ENCODE data around the gene CIRBP.

CIRBP gene

GRCh38 chr19:1258707-1259205 is 10.4 kb upstream of the CIRBP start:
- no peaks in the 10 kb centered on the region for H3K79me2 ChIP-seq (ENCODE audit: insufficient read depth, low read depth)
- peak overlapping the region; percentile 86 for H3K4me2 ChIP-seq
- H2AFZ ChIP-seq (ENCODE audit: low read depth) = peak overlapping the region; percentile 39; the same call in 1 of the 2 replicates
- H3K27ac ChIP-seq = peak overlapping the region; percentile 74
- H3K9ac ChIP-seq = peak overlapping the region; percentile 62; the same call in 1 of the 2 replicates
- H3K4me3 ChIP-seq (IDR thresholded peaks at IDR 0.05; ENCODE audit: insufficient read depth, low read depth, low read length) = no peak overlapping the region
- no peaks in the 10 kb centered on the region; the same call in 1 of the 2 replicates for H3K36me3 ChIP-seq (ENCODE audit: insufficient read depth)
- no peaks in the 10 kb centered on the region for H3K27me3 ChIP-seq (ENCODE audit: insufficient read depth, low read depth)
- no peaks in the 10 kb centered on the region for H4K20me1 ChIP-seq (ENCODE audit: insufficient read depth)
- TF ChIP-seq CTCF (conservative IDR thresholded peaks at IDR 0.05; ENCODE audit: low read depth, low read length) = no peak; the same call in 1 of the 2 replicates
- H3K4me1 ChIP-seq (ENCODE audit: low read depth, poor library complexity, severe bottlenecking) = peaks cover 29% of the 10 kb centered on the region

- Histone ChIP-seq H4K20me1 (ENCODE audit: insufficient read depth) (no peaks in the 10 kb centered on the region), H3K4me1 (ENCODE audit: low read depth, poor library complexity, severe bottlenecking) (peaks cover 29% of the 10 kb centered on the region), H3K79me2 (ENCODE audit: insufficient read depth, low read depth) (no peaks in the 10 kb centered on the region), H2AFZ (ENCODE audit: low read depth) (peak overlapping the region; percentile 39; the same call in 1 of the 2 replicates), H3K4me2 (peak overlapping the region; percentile 86), H3K27me3 (ENCODE audit: insufficient read depth, low read depth) (no peaks in the 10 kb centered on the region), H3K27ac (peak overlapping the region; percentile 74), H3K36me3 (ENCODE audit: insufficient read depth) (no peaks in the 10 kb centered on the region; the same call in 1 of the 2 replicates), H3K9ac (peak overlapping the region; percentile 62; the same call in 1 of the 2 replicates), H3K4me3 (IDR thresholded peaks at IDR 0.05; ENCODE audit: insufficient read depth, low read depth, low read length) (no peak overlapping the region)
- no peak for TF ChIP-seq CTCF (conservative IDR thresholded peaks at IDR 0.05; ENCODE audit: low read depth, low read length)
These were observed 9.8 kb upstream of the CIRBP start for GRCh38 chr19:1259206-1259875.

- Histone ChIP-seq H3K27ac (peak overlapping the region; percentile 74), H3K4me1 (ENCODE audit: low read depth, poor library complexity, severe bottlenecking) (peaks cover 29% of the 10 kb centered on the region), H3K9ac (peak overlapping the region; percentile 62; the same call in 1 of the 2 replicates), H2AFZ (ENCODE audit: low read depth) (no peak overlapping the region), H3K4me3 (IDR thresholded peaks at IDR 0.05; ENCODE audit: insufficient read depth, low read depth, low read length) (no peak overlapping the region), H3K36me3 (ENCODE audit: insufficient read depth) (no peaks in the 10 kb centered on the region; the same call in 1 of the 2 replicates), H4K20me1 (ENCODE audit: insufficient read depth) (no peaks in the 10 kb centered on the region), H3K27me3 (ENCODE audit: insufficient read depth, low read depth) (no peaks in the 10 kb centered on the region), H3K4me2 (peak overlapping the region; percentile 86), H3K79me2 (ENCODE audit: insufficient read depth, low read depth) (no peaks in the 10 kb centered on the region)
- no peak for TF ChIP-seq CTCF (conservative IDR thresholded peaks at IDR 0.05; ENCODE audit: low read depth, low read length)
These were observed 9.0 kb upstream of the CIRBP start for GRCh38 chr19:1259876-1260748.

- H3K27me3 ChIP-seq (ENCODE audit: insufficient read depth, low read depth) = no peaks in the 10 kb centered on the region
- no peak for TF ChIP-seq CTCF (conservative IDR thresholded peaks at IDR 0.05; ENCODE audit: low read depth, low read length)
- no peaks in the 10 kb centered on the region for H4K20me1 ChIP-seq (ENCODE audit: insufficient read depth)
- no peaks in the 10 kb centered on the region for H3K36me3 ChIP-seq (ENCODE audit: insufficient read depth)
- peaks cover 32% of the 10 kb centered on the region for H3K4me1 ChIP-seq (ENCODE audit: low read depth, poor library complexity, severe bottlenecking)
- peak overlapping the region; percentile 78 for H3K27ac ChIP-seq
- H3K4me2 ChIP-seq = peak overlapping the region; percentile 99
- H3K9ac ChIP-seq = peak overlapping the region; percentile 89
- peak overlapping the region; percentile 34; the same call in 1 of the 2 replicates for H2AFZ ChIP-seq (ENCODE audit: low read depth)
- no peaks in the 10 kb centered on the region for H3K79me2 ChIP-seq (ENCODE audit: insufficient read depth, low read depth)
- no peak overlapping the region for H3K4me3 ChIP-seq (IDR thresholded peaks at IDR 0.05; ENCODE audit: insufficient read depth, low read depth, low read length)
These were observed 8.2 kb upstream of the CIRBP start for GRCh38 chr19:1260749-1261537.

All from KMS-11 (cell line).